GM11168 (cell line): Measurements from ENCODE around the gene CYP27C1.
"Not testable (repeated sequence)": the region's sequence is repeated elsewhere in the genome, so short reads cannot be mapped to it uniquely, and the experiment has no call there.

Experiments
- in situ Hi-C: fragments of 300-500 bp; cut with MboI; formaldehyde crosslinking; loops from one replicate; pipeline ENCODE4 v1.12.0; 2022; ENCODE audit warnings: low sequenced_read_pairs; ENCODE audit not compliant: unreplicated experiment

Gene CYP27C1

DNA sequence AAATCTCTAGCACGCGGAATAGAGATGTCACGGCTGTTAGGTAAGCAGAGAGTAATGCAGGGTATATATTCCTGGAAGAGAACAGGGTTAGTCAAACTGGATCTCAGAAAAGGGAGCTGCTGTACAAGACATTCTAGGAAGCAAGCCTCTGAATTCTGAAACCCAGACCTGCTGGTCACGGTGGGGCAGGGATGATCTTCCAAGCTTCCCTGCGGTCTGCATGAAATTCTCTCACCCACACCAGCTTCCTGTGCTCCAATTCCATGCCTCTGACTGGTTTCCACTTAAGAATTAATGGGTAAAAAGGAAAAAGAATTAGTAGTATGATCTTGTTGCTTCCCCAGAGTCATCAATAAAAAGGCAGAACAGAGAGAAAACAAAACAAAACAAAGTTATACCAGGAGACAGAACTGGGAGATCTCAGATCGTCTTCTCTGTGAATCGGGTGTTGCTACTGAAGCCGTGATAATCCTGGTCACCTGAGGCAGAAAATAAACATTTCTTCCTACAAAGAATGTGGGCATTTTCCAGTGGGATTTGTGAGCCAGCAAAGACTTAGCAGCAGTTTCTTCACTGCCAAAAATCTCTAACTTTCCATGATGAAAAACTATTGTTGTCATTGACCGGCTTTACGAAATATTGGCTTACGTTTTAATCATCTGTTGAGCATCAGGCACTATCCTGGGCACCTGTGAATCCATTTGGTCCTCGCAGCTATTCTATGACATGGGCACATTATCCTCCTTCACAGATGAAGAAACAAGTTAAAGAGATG is 5.3 kb upstream of the CYP27C1 start:
- in situ Hi-C loops: no loop called here

DNA sequence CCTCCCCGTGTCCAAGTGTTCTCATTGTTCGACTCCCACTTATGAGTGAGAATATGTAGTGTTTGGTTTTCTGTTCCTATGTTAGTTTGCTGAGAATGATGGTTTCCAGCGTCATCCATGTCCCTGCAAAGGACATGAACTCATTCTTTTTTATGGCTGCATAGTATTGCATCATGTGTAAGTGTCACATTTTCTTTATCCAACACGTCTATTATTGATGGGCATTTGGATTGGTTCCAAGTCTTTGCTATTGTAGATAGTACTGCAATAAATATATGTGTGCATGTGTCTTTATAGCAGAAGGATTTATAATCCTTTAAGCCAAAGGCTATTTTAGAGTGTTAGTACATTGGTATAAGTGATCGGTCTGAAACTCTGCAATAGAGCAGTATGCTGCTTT is 4.0 kb upstream of the CYP27C1 start:
- in situ Hi-C loops: not testable (repeated sequence)

DNA sequence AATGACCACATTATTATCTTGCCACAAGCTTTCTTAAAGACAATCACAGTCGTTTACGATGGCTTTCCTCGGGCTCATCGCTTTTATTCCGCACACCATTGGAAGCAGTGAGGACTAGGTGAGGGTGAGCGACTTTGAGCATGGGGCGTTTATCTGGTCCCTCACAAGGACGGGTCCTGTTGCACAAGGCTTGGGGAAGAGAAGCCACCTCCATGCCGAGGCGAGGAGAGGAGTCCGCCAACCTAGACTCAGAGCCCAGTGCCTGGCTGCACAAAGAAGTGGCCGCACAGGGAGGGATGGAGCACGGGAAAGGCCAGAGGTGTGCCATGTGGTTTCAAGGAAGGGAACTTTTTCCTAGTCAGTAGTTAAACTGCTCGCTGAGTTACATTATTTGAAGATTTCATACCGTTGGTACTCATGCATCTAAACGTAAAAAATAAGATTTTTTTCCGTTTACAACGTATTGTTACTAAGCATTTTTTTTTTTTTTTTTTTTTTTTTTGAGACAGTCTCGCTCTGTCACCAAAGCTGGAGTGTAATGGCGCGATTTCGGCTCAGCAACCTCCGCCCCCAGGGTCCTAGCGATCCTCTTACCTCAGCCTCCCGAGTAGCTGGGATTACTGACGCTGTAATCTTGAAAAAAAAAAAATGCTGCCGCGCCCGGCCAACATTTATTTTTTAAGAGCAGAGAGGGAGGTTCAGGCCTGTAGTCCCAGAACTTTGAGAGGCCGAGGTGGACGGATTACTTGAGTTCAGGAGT is 849 bp upstream of the CYP27C1 start:
- in situ Hi-C loops: no loop called here

DNA sequence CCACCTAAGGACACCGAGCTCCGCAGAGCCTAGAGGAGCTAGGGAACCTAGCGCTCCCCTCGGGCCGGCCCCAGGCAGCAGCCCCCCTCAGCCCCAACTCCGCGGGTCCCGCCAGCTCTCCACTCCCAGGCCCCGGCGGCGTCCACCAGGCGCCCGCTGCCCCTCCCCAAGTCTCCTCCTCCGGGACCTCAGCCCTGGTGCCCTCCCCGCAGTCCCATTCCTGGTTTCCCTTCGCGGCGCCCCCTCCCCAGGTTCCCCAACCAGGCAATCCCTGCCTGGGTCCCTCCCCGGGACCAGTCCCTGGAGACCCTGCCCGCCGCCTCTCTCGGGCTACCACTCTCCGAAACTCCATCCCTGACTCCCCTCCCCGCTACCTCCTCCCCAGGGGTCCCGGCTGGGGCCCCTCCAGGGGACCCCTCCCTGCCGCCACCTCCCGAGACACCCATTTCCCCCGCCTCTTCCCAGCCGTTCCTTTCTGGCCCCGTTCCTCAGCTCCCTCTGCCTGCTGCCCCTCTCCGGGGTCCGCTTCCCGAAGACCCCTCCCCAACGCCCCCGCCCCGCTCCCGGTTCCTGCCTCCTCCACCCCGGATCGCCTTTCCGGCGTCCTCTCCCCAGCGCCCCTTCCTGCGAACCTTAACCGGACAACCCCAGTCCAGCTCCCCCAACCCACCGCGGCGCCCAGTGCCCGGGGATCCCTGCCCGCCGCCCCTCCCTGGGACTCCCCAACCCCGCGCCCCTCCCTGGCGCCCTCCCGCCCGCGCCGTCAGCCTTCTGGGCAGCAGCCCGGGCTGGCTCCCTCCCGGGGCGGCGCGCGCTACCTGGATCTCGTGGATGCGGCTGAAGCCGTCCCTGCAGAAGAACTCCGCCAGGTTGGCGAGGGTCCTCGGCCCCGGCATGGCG is 678 bp downstream of the CYP27C1 start:
- in situ Hi-C loops: no loop called here

DNA sequence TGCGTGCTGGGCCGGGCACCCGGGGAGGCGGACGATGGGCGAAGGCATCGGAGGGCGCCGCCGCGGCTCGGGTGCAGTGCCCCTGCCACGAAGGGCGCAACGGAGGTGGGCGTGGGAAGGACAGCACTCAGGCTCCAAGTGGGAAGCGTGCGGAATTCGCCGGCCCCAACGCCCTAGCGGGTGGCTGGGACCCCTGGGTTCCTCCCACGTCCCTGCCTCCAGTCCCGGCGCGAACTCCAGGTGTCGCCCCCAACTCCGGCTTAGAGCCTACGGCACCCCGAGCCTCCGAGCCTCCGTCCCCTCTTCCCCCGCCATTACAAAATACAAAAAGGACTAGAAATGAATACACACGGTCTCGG is 1.3 kb downstream of the CYP27C1 start:
- in situ Hi-C loops: no loop called here

DNA sequence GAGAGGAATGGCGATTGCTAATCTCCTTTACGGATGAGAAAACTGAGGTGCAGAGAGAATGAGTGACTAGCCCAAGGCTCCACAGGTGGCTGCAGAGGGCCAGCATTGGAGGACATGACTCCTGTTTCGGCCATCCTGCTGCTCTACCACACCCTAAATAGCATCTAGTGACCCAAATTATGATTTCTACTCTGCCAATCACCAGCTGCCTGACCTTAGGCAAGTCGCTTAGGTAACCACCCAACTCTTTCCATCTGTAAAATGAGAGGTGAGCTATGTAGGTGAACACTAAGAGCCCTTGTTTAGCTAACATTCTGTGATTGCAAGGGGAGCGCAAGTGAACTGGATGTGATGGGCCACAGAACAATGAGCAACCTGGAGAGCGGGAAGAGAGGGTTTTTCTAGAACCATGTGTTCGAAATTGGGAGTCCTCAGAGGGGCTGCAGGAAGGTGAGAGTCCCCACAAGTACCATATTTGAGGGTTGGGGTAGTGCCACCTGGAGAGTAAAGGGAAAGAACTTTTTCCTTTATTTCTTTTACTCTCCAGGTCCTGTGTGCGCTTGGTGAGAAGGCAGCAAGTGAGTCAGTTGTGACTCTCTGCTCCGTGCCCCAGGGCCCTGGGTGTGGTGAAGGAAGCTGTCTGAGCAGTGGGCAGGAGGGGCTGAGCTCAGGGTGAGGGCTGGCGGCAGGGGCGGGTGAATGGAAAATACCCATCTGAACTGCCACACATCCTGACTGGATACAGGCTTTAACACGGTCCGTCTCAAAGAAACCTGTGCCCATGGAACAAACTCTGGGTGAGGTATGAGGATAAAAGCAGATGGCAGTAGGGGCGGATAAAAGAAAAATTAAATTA is 2.4 kb downstream of the CYP27C1 start:
- in situ Hi-C loops: no loop called here

DNA sequence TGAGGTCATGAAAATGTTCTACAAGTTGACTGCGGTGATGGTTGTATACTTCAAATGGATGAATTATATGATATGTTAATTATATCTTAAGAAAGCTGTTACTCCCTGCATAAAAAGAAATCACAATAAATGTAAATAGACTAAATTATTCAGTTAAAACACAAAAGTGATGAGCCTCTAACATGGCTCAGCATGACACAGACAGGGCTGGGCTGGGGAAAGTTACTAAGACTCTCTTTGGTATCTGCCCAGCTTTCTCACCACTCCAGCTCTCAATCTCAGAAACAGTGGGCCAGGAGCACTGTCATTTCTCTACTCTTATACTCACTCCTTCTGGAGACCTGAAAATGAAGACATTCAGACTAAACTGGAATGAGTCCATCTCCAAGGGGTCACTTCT is 3.5 kb downstream of the CYP27C1 start:
- in situ Hi-C loops: no loop called here

DNA sequence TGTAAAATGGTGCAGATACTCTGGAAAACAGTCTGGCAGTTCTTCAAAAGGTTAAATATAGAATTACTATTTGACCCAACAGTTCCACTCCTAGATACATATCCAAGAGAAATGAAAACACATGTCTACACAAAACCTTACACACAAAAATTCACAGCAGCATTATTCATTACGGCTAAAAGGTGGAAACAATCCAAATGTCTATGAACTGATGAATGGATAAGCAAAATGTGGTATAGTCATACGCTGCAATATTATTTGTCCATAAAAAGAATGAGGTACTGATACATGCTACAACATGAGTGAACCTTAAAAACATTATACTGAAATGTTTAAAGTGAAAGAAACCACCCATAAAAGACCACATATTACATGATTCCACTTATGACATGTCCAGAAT is 4.0 kb downstream of the CYP27C1 start:
- in situ Hi-C loops: no loop called here

DNA sequence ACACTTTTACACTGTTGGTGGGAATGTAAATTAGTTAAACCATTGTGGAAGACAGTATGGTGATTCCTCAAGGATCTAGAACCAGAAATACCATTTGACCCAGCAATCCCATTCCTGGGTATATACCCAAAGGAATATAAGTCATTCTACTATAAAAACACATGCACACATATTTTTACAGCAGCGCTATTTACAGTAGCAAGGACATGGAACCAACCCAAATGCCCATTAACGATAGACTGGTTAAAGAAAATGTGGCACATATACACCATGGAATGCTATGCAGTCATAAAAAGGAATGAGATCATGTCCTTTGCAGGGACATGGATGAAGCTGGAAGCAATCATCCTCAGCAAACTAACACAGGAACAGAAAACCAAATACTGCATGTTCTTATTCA is 5.9 kb downstream of the CYP27C1 start:
- in situ Hi-C loops: not testable (repeated sequence)

DNA sequence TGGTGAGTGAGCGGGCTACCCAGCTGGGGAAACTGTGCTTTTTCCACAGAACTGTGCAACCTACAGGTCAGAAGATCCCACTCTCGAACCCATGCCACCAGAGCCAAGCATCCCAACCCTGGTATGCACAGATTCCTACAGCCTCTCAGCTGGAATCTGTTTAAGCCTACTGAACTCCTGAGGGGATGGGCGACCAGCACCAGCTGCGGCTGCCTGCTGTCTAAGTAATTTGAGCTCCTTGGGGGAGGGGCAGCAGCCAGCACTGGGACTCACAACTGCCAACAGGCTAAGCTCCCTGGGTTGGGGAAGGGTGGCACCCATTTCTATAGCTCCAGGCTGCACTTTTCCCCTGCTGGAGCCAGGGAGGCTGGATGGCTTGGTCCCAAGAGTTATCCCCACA is 11.8 kb downstream of the CYP27C1 start:
- in situ Hi-C loops: no loop called here

DNA sequence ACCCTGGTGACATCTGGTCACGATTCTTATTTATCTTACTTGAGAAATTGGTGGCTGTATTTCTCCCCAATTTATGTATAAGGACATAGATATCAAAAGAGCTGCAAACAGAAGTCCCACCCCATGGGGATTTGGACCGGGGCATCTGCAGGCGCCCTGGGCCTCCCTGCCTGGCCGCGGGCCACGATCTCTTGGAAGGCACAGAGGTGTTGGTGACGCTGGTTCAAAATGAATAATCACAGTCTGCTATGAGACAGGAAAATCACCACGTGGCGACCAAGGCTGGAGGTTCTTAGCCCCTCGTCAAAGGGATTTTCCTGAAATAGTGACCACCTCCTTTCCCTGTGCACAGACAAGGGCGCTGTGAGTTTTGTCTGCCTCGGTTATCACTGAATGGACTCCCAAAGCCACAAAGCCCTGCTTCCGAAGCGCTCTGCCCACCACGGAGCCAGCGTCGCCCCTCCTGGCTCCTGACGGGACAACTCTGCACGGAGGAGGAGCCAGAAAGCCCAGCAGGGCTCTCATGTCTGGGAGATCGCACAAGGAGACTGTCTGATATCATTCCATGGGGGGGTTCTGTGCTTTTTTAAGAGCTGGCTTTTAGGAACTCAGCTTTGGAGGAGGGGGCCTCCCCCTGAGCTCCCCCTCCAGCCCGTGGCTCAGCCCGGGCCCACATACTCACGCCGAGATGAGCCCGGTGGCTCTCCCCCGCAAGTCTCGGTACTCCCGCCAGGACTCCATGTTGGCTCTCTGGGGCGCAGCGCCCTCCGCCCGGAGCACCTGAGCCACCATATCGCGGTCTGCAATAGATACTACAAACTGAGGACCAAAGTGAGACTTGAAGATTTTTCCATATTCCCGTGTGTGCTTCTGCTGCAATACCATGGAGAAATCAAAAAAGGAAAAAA is 14.6 kb downstream of the CYP27C1 start:
- in situ Hi-C loops: no loop called here

DNA sequence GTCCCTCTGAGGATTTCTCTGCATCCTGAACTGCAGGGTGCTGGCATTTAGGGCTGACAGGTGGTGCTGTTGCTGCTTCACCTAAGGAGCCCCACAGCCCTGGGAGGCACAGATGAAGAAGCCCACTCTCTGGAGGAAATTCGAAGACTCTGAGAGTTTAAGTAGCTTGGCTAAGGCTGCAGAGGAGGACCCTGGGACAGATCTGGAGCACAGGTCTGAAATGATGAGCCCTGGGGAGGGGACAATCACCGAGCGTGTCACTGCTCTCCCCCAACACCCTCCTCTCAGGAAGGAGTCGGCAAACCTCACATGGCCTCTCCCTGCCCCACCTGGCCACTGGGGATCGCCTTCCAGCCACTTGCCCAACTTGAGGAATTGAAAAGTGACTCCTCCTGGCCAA is 18.6 kb downstream of the CYP27C1 start:
- in situ Hi-C loops: no loop called here

DNA sequence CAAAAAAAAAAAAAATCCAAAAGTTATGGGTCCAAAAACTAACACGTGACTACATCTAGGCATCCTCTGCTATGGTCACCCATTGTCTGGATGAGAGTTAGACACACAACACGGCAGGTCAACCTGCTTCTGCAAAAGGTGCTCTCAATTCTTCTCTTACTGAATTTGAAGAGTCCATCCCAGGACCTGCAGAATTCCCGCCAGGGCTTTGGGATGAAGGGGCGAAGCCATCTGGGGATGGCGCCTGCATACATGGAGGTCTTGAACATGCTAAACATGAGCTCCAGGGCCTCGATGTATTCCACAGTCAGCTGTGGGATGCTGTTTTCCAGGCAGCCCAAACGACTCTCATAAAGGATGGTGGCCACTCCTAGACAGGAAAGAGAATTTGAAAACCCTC is 19.1 kb downstream of the CYP27C1 start:
- in situ Hi-C loops: no loop called here

DNA sequence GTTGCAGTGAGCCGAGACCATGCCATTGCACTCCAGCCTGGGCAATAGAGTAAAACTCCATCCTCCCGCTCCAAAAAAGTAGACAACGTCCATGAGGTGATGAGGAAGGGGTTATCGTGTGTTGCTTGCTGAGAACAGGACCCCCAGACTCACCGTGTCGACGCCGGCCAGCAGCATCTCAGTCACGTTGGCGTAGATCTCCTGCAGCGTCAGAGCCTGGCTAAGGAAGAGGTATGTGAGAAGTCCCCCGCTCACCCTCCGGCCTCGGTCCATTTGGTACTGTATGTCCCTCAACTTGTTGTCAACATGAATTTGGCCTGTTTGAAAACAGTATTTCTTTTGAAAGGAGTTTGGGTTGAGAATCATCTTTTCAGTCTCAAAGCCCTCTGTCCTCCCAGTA is 20.9 kb downstream of the CYP27C1 start:
- in situ Hi-C loops: no loop called here

DNA sequence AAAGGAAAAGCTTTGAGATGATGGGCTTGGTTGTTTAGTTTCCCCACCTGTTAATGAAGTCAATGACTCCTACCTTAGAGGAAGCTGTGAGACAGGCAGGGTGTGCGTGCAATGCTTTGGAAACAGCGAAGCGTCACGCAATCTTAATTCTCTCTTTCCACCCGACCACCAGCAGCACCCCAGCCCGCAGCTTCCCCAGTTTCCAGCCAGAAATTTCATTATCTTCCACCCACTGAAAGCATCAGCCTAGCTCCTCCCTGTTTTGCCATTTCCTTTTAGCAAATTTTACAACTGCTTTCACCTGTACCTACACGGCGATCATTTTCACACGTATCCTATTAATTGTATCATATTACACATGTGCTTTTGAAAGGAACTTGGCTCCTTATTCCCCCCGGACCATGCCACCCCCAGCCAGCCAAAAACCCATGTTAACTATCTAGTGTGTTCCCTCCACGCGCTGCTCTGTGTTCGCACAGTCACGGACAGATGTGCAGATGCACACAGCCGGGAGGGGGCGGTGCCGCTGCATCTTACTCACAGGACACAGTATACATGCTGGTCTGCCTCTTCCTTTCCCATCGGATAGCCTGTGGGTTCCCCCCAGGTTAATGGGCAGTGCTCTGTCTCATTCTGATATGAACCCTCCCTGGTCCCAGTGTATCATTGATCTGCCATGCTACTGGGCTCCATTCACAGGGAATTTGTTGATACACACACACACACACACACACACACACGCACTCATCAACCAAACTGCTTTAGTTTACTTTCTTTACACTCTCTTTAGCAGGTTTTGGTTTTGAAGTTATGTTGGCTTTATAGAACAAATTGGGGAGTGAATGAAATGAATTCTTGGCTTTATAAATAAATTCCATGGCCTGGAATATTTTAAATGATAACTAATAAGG is 22.4 kb downstream of the CYP27C1 start:
- in situ Hi-C loops: no loop called here

DNA sequence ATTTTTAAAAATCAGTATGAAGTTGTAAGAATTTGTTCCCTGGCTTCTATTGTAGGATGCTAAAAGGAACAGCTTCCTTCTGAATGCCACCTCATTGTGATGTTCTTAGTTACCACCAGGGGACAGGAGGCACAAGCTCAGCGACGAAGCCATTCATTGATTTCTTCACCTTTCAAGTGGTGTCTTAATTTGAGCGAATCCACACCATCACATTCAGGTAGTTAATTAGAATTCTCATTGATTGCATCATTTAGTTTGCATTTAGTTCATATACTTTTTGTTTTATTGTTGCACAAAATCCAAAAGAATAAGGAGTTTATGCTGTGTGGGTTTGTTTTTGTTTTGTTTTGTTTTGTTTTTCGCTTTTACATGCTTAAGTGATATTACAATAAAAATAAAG is 23.1 kb downstream of the CYP27C1 start:
- in situ Hi-C loops: no loop called here

DNA sequence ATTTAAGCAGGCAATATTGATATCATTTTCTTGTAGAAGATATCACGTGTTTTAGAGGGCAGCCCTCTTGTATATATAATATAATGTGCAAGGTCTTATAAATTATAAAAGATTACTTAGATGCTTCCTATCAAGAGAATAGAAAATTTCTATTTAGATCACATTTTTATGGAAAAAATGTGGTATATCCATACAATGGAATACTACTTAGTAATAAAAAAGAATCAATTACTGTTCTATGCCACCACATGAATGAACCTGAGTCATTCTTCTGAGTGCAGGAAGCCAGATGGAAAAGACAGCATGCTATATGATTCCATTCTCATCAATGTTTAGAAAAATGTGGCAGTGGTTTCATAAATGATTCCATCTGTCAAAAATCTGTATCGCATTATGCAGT is 23.6 kb downstream of the CYP27C1 start:
- in situ Hi-C loops: no loop called here
